GM19324 (cell line): ENCODE data around the gene PRKD1.

Source experiments
- ATAC-seq: cut with Tn5 transposase; IDR thresholded peaks from one replicate; pipeline ENCODE4 v1.9.1; 2021; ENCODE audit warnings: mild to moderate bottlenecking, moderate library complexity; ENCODE audit not compliant: unreplicated experiment, low FRiP score

PRKD1 gene

GRCh38 chr14:29687071-29687765 lies 240.4 kb downstream of the PRKD1 start:
- ATAC-seq: no peak

GRCh38 chr14:29684926-29685325 lies 242.7 kb downstream of the PRKD1 start:
- no peak for ATAC-seq

- no peak for ATAC-seq
Observed at GRCh38 chr14:29682789-29683188, 244.9 kb downstream of the PRKD1 start.

- no peak for ATAC-seq
Observed at GRCh38 chr14:29681316-29681715, 246.3 kb downstream of the PRKD1 start.

- no peak for ATAC-seq
Observed at GRCh38 chr14:29674566-29675285, 252.9 kb downstream of the PRKD1 start.

GRCh38 chr14:29672831-29673230 lies 254.8 kb downstream of the PRKD1 start:
- no peak for ATAC-seq

- no peak for ATAC-seq
Observed at GRCh38 chr14:29671034-29671433, 256.6 kb downstream of the PRKD1 start.

- ATAC-seq: no peak
Observed at GRCh38 chr14:29668201-29668600, 259.4 kb downstream of the PRKD1 start.

- no peak for ATAC-seq
Observed at GRCh38 chr14:29664515-29664914, 263.1 kb downstream of the PRKD1 start.

GRCh38 chr14:29663281-29663801 lies 264.3 kb downstream of the PRKD1 start:
- ATAC-seq: no peak

- ATAC-seq: no peak
Observed at GRCh38 chr14:29654901-29655550, 272.6 kb downstream of the PRKD1 start.

GRCh38 chr14:29653303-29653702 lies 274.3 kb downstream of the PRKD1 start:
- no peak for ATAC-seq

- no peak for ATAC-seq
Observed at GRCh38 chr14:29652571-29652970, 275.1 kb downstream of the PRKD1 start.

GRCh38 chr14:29650554-29651269 lies 276.9 kb downstream of the PRKD1 start:
- no peak for ATAC-seq

GRCh38 chr14:29649170-29649569 lies 278.5 kb downstream of the PRKD1 start:
- no peak for ATAC-seq

- no peak for ATAC-seq
Observed at GRCh38 chr14:29648045-29648444, 279.6 kb downstream of the PRKD1 start.

GRCh38 chr14:29645117-29645516 lies 282.5 kb downstream of the PRKD1 start:
- no peak for ATAC-seq

GRCh38 chr14:29643433-29644211 lies 284.0 kb downstream of the PRKD1 start:
- ATAC-seq: no peak

- ATAC-seq: no peak
Observed at GRCh38 chr14:29637411-29637810, 290.2 kb downstream of the PRKD1 start.

GRCh38 chr14:29636870-29637269 lies 290.8 kb downstream of the PRKD1 start:
- ATAC-seq: no peak
